GM12878 (cell line): Measurements from ENCODE around the gene NECAB3.
"Not testable (repeated sequence)": the region's sequence is repeated elsewhere in the genome, so short reads cannot be mapped to it uniquely, and the experiment has no call there.

Source experiments
- CTCF ChIP-seq, 3 experiments: IDR thresholded peaks in 2 of 3; conservative IDR thresholded peaks in 1 of 3; 2 replicates each; pipeline ENCODE4 v1.5.1; 2011; ENCODE audit warnings: low read depth in 3 of 3, low read length in 3 of 3, mild to moderate bottlenecking in 3 of 3, control low read depth in 2 of 3, moderate library complexity in 2 of 3, inconsistent platforms in 1 of 3, mixed read lengths in 1 of 3; ENCODE audit not compliant: control insufficient read depth in 2 of 3, insufficient read depth in 1 of 3; ENCODE audit errors: extremely low read depth in 1 of 3
- JUND ChIP-seq: IDR thresholded peaks from 2 replicates; pipeline ENCODE4 v1.6.1; 2012; ENCODE audit warnings: low read depth, mild to moderate bottlenecking, low read length, improper control_type of control experiment, moderate library complexity
- POLR2A ChIP-seq: IDR thresholded peaks from 2 replicates; pipeline ENCODE4 v1.6.1; 2011; ENCODE audit warnings: low read depth, mild to moderate bottlenecking, low read length
- SUPT20H ChIP-seq: IDR thresholded peaks from 2 replicates; pipeline ENCODE4 v1.6.1; 2011; ENCODE audit warnings: low read depth, mild to moderate bottlenecking, low read length, moderate library complexity, borderline replicate concordance; ENCODE audit not compliant: control insufficient read depth

DNA sequence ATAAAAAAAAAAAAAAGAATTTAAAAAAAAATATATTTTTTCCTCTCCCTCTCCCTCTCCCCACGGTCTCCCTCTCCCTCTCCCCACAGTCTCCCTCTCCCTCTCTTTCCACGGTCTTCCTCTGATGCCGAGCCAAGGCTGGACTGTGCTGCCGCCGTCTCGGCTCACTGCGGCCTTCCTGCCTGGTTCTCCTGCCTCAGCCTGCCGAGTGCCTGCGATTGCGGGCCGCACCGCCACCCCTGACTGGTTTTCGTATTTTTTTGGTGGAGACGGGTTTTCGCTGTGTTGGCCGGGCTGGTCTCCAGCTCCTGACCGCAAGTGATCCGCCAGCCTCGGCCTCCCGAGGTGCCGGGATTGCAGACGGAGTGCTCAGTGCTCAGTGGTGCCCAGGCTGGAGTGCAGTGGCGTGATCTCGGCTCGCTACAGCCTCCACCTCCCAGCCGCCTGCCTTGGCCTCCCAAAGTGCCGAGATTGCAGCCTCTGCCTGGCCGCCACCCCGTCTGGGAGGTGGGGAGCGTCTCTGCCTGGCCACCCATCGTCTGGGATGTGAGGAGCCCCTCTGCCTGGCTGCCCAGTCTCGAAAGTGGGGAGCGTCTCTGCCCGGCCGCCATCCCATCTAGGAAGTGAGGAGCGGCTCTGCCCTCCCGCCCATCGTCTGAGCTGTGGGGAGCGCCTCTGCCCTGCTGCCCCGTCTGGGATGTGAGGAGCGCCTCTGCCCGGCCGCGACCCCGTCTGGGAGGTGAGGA is 26.6 kb upstream of the NECAB3 start:
- not testable (repeated sequence) for TF ChIP-seq SUPT20H; POLR2A; CTCF (IDR thresholded peaks at IDR 0.05 in 2 of 3, conservative IDR thresholded peaks at IDR 0.05 in 1 of 3; ENCODE audit: control insufficient read depth in 2 of 3, extremely low read depth in 1 of 3, insufficient read depth in 1 of 3, low read depth in 3 of 3, low read length in 3 of 3); JUND
